GM19043 (cell line): ENCODE data around the gene ICA1.

Experiments
- ATAC-seq: cut with Tn5 transposase; IDR thresholded peaks from one replicate; pipeline ENCODE4 v1.9.1; 2021; ENCODE audit warnings: low read depth; ENCODE audit not compliant: unreplicated experiment

The ICA1 gene

GRCh38 chr7:8168336-8168735 is 93.6 kb downstream of the ICA1 start:
- no peak for ATAC-seq

- ATAC-seq = no peak
These were observed 96.8 kb downstream of the ICA1 start for GRCh38 chr7:8165150-8165549.

- no peak for ATAC-seq
These were observed 99.8 kb downstream of the ICA1 start for GRCh38 chr7:8162181-8162580.

GRCh38 chr7:8161364-8161828 is 100.6 kb downstream of the ICA1 start:
- ATAC-seq = no peak

GRCh38 chr7:8160779-8161345 is 101.1 kb downstream of the ICA1 start:
- ATAC-seq = no peak

GRCh38 chr7:8160250-8160649 is 101.7 kb downstream of the ICA1 start:
- no peak for ATAC-seq

GRCh38 chr7:8159595-8159994 is 102.4 kb downstream of the ICA1 start:
- no peak for ATAC-seq

GRCh38 chr7:8157296-8157695 is 104.7 kb downstream of the ICA1 start:
- no peak for ATAC-seq

GRCh38 chr7:8155836-8156235 is 106.1 kb downstream of the ICA1 start:
- no peak for ATAC-seq

GRCh38 chr7:8154272-8154671 is 107.7 kb downstream of the ICA1 start:
- ATAC-seq = no peak

- no peak for ATAC-seq
These were observed 109.3 kb downstream of the ICA1 start for GRCh38 chr7:8152489-8153192.

- ATAC-seq = no peak
These were observed 110.7 kb downstream of the ICA1 start for GRCh38 chr7:8151161-8151725.

GRCh38 chr7:8149222-8149621 is 112.7 kb downstream of the ICA1 start:
- peak; percentile 73 for ATAC-seq

- ATAC-seq = no peak
These were observed 114.1 kb downstream of the ICA1 start for GRCh38 chr7:8147760-8148463.

GRCh38 chr7:8146788-8147413 is 115.1 kb downstream of the ICA1 start:
- no peak for ATAC-seq

- ATAC-seq = no peak
These were observed 115.7 kb downstream of the ICA1 start for GRCh38 chr7:8146106-8146787.

- ATAC-seq = no peak
These were observed 117.1 kb downstream of the ICA1 start for GRCh38 chr7:8144856-8145255.

- peak; percentile 61 for ATAC-seq
These were observed 118.7 kb downstream of the ICA1 start for GRCh38 chr7:8143151-8143874.

- no peak for ATAC-seq
These were observed 119.5 kb downstream of the ICA1 start for GRCh38 chr7:8142477-8142876.

GRCh38 chr7:8141070-8141469 is 120.9 kb downstream of the ICA1 start:
- ATAC-seq = no peak
